Thoracic aorta (tissue), 2 donors: ENCODE data around the gene KCNK17. TPM values are rescaled to one million over a fixed set of nuclear protein-coding genes. Genes with fewer than 3 reads are reported as not detected.

Experiments used
- ATAC-seq: fragments of 150-250 bp; one replicate; pipeline ENCODE4 v1.8.0; 2017; ENCODE audit warnings: low read depth; ENCODE audit not compliant: insufficient number of reproducible peaks, low FRiP score
- DNase-seq: peaks from one replicate; pipeline ENCODE4 v3.0.0-alpha.2; 2020; ENCODE audit warnings: low spot score
- H3K27ac ChIP-seq, 2 donors: fragments of 200-600 bp; sonication (generic); 1 replicate in 1 of 2; 2 replicates in 1 of 2; pipeline ENCODE4 v1.5.1; 2016; ENCODE audit warnings: mild to moderate bottlenecking in 2 of 2, moderate library complexity in 2 of 2
- H3K27me3 ChIP-seq: fragments of 200-600 bp; sonication (generic); replicated peaks from 2 replicates; pipeline ENCODE4 v1.6.0; 2016; ENCODE audit warnings: mild to moderate bottlenecking; ENCODE audit not compliant: insufficient read depth
- H3K36me3 ChIP-seq: fragments of 200-600 bp; sonication (generic); one replicate; pipeline ENCODE4 v1.5.1; 2016
- H3K4me1 ChIP-seq, 2 donors: fragments of 200-600 bp; sonication (generic); 1 replicate in 1 of 2; 2 replicates in 1 of 2; pipeline versions ENCODE4 v1.5.1 to v1.6.0; 2016; ENCODE audit warnings: low read depth in 2 of 2, mild to moderate bottlenecking in 1 of 2; ENCODE audit not compliant: control insufficient read depth in 1 of 2
- H3K4me3 ChIP-seq: fragments of 200-600 bp; sonication (generic); 2 replicates; pipeline ENCODE4 v1.5.1; 2016; ENCODE audit warnings: mild to moderate bottlenecking
- H3K9me3 ChIP-seq: fragments of 200-600 bp; sonication (generic); 2 replicates; pipeline ENCODE4 v1.5.1; 2016
- total RNA-seq, 2 donors: library from RNA; depleted of rRNA; stranded (reverse); fragments of >200 nt; gene quantifications; one replicate each; pipeline versions ENCODE4 v1.1.0 to v1.2.3, GENCODE V29; 2016
- TF ChIP-seq, protein P1 (sequence below): fragments of 200-600 bp; sonication (generic); IDR thresholded peaks from one replicate; pipeline ENCODE4 v1.5.1; 2019; ENCODE audit warnings: antibody characterized with exemption

Gene KCNK17
- total RNA-seq, 2 donors from 2014 or later = 11.6 to 20.9 TPM

DNA sequence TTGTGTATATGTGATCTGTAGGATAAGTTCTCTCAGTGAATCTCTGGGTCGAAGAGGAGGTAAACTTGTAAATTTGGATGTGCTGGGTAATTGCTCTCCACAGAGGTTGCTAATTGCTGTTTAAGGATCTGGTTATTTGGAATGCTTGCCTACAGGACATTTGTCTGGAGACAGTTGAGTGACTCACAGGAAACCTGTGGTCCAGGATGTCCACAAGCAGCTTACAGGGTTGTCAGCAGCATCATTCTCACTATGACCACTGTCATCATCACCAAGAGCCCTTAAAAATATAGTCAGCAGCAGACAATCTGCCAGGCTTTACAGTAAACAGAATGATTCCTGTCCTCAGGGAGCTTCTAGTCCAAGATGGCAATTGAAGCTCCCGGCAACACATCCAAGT is 53.8 kb downstream of the KCNK17 start:
- H3K36me3 ChIP-seq = no peaks in the 10 kb centered on the region
- no peak overlapping the region for H3K4me3 ChIP-seq
- H3K4me1 ChIP-seq = no peaks in the 10 kb centered on the region
- TF ChIP-seq, protein P1, sequence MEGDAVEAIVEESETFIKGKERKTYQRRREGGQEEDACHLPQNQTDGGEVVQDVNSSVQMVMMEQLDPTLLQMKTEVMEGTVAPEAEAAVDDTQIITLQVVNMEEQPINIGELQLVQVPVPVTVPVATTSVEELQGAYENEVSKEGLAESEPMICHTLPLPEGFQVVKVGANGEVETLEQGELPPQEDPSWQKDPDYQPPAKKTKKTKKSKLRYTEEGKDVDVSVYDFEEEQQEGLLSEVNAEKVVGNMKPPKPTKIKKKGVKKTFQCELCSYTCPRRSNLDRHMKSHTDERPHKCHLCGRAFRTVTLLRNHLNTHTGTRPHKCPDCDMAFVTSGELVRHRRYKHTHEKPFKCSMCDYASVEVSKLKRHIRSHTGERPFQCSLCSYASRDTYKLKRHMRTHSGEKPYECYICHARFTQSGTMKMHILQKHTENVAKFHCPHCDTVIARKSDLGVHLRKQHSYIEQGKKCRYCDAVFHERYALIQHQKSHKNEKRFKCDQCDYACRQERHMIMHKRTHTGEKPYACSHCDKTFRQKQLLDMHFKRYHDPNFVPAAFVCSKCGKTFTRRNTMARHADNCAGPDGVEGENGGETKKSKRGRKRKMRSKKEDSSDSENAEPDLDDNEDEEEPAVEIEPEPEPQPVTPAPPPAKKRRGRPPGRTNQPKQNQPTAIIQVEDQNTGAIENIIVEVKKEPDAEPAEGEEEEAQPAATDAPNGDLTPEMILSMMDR = no peak
- H3K27me3 ChIP-seq = no peaks in the 10 kb centered on the region
- no peak for ATAC-seq
- DNase-seq = no peak
- H3K27ac ChIP-seq = no peak overlapping the region
- no peaks in the 10 kb centered on the region for H3K9me3 ChIP-seq

- H3K27ac ChIP-seq = no peak overlapping the region
- ATAC-seq = no peak
- H3K36me3 ChIP-seq = no peaks in the 10 kb centered on the region
- DNase-seq = no peak
- H3K27me3 ChIP-seq = no peaks in the 10 kb centered on the region
- H3K9me3 ChIP-seq = no peaks in the 10 kb centered on the region
- H3K4me1 ChIP-seq = no peaks in the 10 kb centered on the region
- TF ChIP-seq, protein P1 = no peak
- H3K4me3 ChIP-seq = no peak overlapping the region
These were observed 57.8 kb downstream of the KCNK17 start for GRCh38 chr6:39256294-39256940.

DNA sequence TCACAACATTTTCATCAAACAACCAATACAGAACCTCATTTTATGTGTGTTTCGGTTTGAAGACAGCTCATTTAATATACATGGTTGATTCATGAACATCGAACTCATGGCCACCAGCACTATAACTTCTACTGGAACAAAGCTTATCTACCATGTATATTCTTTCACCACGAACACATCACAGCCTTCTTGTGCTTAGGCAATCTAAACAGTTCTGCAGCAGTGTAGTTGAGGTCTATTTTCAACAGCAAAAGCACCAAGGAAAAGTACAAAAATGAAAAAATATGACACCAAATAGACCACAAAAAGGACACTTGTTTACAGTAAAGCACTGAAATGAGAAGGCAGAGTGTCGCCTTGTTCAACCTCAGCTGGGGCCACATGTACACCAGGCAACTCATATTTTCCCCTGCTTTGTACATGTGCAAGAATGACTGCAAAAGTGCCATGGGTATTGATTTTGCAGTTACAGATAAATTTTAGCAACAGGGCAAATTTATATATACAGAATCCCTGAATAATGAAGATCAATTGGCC is 59.2 kb downstream of the KCNK17 start:
- no peaks in the 10 kb centered on the region for H3K36me3 ChIP-seq
- H3K27me3 ChIP-seq = no peaks in the 10 kb centered on the region
- H3K9me3 ChIP-seq = no peaks in the 10 kb centered on the region
- H3K4me1 ChIP-seq = no peaks in the 10 kb centered on the region
- ATAC-seq (no peak), DNase-seq (no peak)
- TF ChIP-seq, protein P1 = no peak
- H3K27ac ChIP-seq = no peak overlapping the region
- no peak overlapping the region for H3K4me3 ChIP-seq

DNA sequence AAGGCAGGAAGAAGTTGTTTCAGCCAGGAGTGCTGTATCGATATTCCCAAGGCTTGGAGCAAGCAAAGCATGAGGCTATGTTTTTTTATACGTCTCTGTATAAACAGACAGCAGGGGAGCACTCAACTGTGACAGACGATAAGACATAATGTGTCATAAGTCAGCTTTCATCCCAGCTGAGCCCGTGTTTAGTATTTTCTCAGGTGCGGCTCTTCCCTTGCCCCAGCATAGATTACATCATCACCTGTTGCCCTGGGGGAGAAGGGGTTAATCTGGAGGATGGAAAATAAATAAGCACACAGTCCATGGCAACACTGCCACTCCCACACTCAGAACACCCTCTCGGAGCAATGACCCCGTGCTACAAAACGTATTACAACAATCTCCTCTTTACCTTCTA is 62.8 kb downstream of the KCNK17 start:
- Histone ChIP-seq H3K27me3 (no peaks in the 10 kb centered on the region), H3K36me3 (no peaks in the 10 kb centered on the region), H3K27ac (no peak overlapping the region), H3K4me1 (no peaks in the 10 kb centered on the region), H3K9me3 (no peaks in the 10 kb centered on the region), H3K4me3 (no peak overlapping the region)
- ATAC-seq (no peak), DNase-seq (no peak)
- TF ChIP-seq, protein P1 = no peak

- Histone ChIP-seq H3K4me1 (no peaks in the 10 kb centered on the region), H3K36me3 (no peaks in the 10 kb centered on the region), H3K9me3 (no peaks in the 10 kb centered on the region), H3K27ac (no peak overlapping the region), H3K4me3 (no peak overlapping the region), H3K27me3 (no peaks in the 10 kb centered on the region)
- no peak for DNase-seq
- TF ChIP-seq, protein P1 = no peak
- ATAC-seq = no peak
These were observed 63.7 kb downstream of the KCNK17 start for GRCh38 chr6:39250507-39250906.
